ENCODE results near the gene JAKMIP1. TPM values are rescaled to one million over a fixed set of nuclear protein-coding genes. Genes with fewer than 3 reads are reported as not detected.

The JAKMIP1 gene
- total RNA-seq, 1 donor from 2014 or later, result not detected

GRCh38 chr4:6029254-6029653, 171.1 kb downstream of the JAKMIP1 start:
- TF ChIP-seq, protein P1, sequence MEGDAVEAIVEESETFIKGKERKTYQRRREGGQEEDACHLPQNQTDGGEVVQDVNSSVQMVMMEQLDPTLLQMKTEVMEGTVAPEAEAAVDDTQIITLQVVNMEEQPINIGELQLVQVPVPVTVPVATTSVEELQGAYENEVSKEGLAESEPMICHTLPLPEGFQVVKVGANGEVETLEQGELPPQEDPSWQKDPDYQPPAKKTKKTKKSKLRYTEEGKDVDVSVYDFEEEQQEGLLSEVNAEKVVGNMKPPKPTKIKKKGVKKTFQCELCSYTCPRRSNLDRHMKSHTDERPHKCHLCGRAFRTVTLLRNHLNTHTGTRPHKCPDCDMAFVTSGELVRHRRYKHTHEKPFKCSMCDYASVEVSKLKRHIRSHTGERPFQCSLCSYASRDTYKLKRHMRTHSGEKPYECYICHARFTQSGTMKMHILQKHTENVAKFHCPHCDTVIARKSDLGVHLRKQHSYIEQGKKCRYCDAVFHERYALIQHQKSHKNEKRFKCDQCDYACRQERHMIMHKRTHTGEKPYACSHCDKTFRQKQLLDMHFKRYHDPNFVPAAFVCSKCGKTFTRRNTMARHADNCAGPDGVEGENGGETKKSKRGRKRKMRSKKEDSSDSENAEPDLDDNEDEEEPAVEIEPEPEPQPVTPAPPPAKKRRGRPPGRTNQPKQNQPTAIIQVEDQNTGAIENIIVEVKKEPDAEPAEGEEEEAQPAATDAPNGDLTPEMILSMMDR (IDR thresholded peaks at IDR 0.05; ENCODE audit: unreplicated experiment), result no peak
- no peaks in the 10 kb centered on the region for H3K9me3 Mint-ChIP-seq
- no peaks in the 10 kb centered on the region for H3K4me1 Mint-ChIP-seq
- DNase-seq (ENCODE audit: low spot score in 2 of 2, unreplicated experiment in 2 of 2), result no peak
- no peaks in the 10 kb centered on the region for H3K36me3 Mint-ChIP-seq
- H3K27me3 Mint-ChIP-seq (ENCODE audit: low read depth), result peaks cover 29% of the 10 kb centered on the region
- H3K4me3 Mint-ChIP-seq, result no peak overlapping the region
- no peak overlapping the region for H3K27ac Mint-ChIP-seq

DNA sequence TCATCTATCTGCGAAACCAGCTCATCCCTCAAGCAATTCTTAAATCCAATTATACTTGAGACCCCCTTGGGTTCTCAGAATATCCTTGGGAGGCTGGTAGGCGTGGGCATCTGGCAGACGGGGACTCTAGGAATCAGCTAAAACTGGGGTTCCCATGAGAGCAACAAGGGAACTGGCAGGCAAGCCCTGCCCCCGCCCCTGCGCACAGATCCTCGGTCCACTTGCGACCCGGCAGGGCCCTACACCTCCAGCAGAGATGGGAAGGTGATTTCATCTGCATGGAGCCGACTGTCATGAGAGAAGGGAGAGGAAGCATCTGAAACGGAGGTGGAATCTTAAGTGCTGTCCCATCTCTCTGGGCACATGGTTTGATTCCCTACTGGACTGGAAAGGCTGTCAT, 172.2 kb downstream of the JAKMIP1 start:
- H3K4me1 Mint-ChIP-seq, result no peaks in the 10 kb centered on the region
- no peak overlapping the region for H3K27ac Mint-ChIP-seq
- no peak for DNase-seq (ENCODE audit: low spot score in 2 of 2, unreplicated experiment in 2 of 2)
- TF ChIP-seq, protein P1 (IDR thresholded peaks at IDR 0.05; ENCODE audit: unreplicated experiment), result no peak
- H3K27me3 Mint-ChIP-seq (ENCODE audit: low read depth), result peaks cover 29% of the 10 kb centered on the region
- H3K9me3 Mint-ChIP-seq, result no peaks in the 10 kb centered on the region
- H3K36me3 Mint-ChIP-seq, result no peaks in the 10 kb centered on the region
- H3K4me3 Mint-ChIP-seq, result no peak overlapping the region

DNA sequence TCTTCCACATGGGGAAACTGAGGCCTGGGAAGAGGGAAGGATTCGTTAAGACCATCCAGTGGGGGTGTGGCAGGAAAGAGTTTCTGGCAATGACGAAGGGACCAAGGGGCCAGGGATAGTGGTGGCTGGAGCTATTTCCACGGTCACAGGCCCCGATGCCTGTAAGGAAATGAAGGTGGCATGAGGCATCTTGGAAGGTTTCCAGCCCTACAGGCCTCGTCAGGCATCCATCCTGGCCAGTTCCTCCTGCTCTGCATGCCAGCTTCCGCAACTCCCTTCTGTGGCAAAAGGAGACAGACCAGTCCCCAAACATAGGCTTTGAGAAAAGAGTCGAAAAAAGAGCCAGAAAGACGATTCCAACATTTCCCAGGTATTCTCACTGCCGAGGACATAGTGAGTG, 173.0 kb downstream of the JAKMIP1 start:
- Mint-ChIP-seq H3K4me3 (no peak overlapping the region), H3K27me3 (ENCODE audit: low read depth) (peaks cover 26% of the 10 kb centered on the region), H3K4me1 (no peaks in the 10 kb centered on the region), H3K9me3 (no peaks in the 10 kb centered on the region), H3K36me3 (no peaks in the 10 kb centered on the region), H3K27ac (no peak overlapping the region)
- TF ChIP-seq, protein P1 (IDR thresholded peaks at IDR 0.05; ENCODE audit: unreplicated experiment), result no peak
- no peak for DNase-seq (ENCODE audit: low spot score in 2 of 2, unreplicated experiment in 2 of 2)

- Mint-ChIP-seq H3K27me3 (ENCODE audit: low read depth) (peaks cover 33% of the 10 kb centered on the region), H3K4me3 (no peak overlapping the region), H3K36me3 (no peaks in the 10 kb centered on the region), H3K4me1 (no peaks in the 10 kb centered on the region), H3K27ac (no peak overlapping the region), H3K9me3 (no peaks in the 10 kb centered on the region)
- TF ChIP-seq, protein P1 (IDR thresholded peaks at IDR 0.05; ENCODE audit: unreplicated experiment), result no peak
- DNase-seq (ENCODE audit: low spot score in 2 of 2, unreplicated experiment in 2 of 2), result no peak
These were observed 175.9 kb downstream of the JAKMIP1 start for GRCh38 chr4:6024313-6024960.

DNA sequence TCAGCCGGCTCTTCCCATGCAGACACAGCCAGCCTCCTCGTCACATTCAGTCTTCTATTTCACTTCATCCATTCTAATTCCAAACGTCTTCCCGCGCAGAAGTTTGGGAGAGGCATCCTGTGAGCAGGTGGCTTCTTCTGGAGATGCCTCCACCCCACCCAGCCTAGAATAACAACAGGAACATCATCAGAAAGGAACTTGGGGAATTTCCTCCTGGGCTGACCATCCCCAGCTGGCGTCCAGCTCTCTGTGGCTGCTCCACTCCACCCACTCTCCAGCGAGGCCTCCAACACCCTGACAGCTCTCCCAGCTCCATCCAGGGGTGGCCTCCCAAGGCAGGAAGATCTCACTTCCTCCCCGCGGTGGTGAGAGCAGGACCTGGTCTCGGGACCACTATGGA, 176.6 kb downstream of the JAKMIP1 start:
- Mint-ChIP-seq H3K27ac (no peak overlapping the region), H3K27me3 (ENCODE audit: low read depth) (peaks cover 33% of the 10 kb centered on the region), H3K4me1 (peaks cover 1% of the 10 kb centered on the region), H3K36me3 (no peaks in the 10 kb centered on the region), H3K9me3 (no peaks in the 10 kb centered on the region), H3K4me3 (no peak overlapping the region)
- no peak for DNase-seq (ENCODE audit: low spot score in 2 of 2, unreplicated experiment in 2 of 2)
- TF ChIP-seq, protein P1 (IDR thresholded peaks at IDR 0.05; ENCODE audit: unreplicated experiment), result no peak
